HK-2 (cell line): ENCODE results near the gene RBPJ.

Source experiments
- DNase-seq: peaks from one replicate; pipeline ENCODE4 v3.0.0-alpha.2; 2018; ENCODE audit not compliant: unreplicated experiment

RBPJ gene

DNA sequence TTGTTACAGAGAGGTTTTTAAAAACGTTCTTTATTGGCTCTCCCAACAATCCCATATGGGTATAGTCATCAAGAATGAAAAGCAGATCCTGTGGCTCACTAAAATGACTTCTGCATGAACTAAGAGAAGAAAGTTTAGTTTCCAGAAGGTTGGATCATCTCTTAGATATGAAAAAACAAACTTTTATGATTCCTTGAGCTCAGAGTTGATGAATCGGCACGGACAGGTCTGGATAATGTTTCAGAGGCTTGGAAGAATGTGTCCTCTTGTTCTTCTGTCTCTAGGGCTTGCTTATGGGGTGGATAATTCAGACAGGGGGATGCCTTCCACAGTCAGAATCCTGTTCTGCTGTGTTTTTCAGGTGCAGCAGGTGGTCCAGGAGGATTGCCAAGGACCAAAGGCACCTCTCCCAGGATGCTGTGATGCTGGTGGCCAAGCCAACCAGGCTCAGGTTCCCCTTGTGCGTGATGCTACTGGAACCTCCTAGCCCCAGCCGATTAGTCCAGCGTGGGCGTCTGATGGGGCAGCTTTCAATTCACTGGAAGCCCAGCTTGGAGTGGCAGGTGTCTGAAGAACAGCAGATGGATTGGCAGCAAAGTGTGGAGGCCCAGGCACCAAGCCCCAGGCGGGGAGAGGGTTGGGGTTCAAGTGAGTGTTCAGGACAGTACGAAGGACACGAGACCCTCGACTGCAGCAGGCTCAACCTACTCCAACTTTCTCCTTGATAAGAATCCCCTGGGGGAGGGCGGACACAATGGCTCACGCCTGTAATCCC lies 139.1 kb downstream of the RBPJ start:
- DNase-seq = no peak

DNA sequence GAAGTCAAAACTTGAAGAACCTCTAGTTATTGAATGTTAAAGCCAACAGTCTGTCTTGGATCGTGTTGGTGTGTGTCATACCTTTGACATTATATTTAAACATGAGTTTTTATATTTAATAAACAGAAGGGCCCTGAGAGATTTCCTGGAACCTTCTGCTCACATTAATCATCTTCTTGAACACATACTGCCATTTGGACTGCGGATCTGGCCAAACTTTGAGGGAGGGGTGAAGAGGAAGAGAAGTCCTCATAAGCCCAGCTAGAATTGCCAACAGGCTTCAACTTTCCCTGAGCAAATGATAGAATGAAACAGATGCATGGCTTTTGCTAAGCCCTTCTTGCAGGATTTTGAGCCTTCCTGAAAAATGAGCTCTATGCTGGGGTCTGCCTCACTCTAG lies 142.1 kb downstream of the RBPJ start:
- no peak for DNase-seq

- no peak for DNase-seq
Observed at GRCh38 chr4:26463386-26463785, 142.6 kb downstream of the RBPJ start.

DNA sequence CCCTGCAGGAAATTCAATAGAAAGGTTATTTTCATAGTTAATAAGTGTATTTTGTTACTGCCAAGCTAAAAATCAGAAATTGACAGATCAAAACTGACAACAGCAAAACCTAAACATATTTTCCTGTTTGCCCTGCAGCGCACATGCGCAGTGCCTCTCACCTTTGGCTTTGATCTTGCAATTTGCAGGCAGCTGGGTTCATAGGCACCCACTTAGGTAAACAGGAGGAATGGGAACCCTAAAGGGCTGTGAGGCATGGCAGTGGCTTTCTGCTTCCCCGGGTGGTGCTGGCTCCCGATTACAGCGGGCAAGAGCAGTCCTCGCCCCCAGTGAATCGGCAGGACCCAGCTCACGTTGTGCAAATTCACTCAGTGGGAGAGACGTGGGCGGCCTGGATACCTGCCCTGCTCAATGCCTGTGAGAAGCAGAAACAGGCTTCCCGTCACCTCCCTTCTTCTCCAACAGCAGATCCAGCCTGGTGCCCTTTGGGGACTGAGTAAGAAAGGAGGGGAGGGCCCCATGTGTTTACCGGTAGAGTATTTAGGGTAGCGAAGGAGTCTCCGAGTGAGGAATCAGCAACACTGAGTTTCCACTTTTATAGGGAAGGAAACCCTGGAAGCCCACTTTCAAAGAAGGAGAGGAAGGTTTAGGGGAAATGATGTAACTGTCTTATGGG lies 143.7 kb downstream of the RBPJ start:
- DNase-seq = no peak

GRCh38 chr4:26466578-26467270 lies 145.9 kb downstream of the RBPJ start:
- no peak for DNase-seq

DNA sequence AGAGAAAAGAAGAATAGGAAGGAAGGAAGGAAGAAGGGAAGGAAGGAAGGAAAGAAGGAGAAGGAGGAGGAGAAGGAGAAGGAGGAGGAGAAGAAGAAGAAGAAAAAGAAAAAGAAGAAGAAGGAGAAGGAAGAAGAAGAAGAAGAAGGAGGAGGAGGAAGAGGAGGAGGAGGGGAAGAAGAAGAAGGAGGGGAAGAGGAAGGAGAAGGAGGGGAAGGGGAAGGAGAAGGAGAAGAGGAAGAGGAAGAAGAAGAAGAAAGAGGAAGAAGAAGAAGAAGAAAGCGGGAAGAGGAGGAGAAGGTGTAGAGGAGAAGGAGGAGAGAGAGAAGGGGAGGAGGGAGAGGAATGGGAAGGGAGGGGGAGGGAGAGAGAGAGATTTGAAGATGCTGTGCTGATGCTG lies 146.9 kb downstream of the RBPJ start:
- no peak for DNase-seq

DNA sequence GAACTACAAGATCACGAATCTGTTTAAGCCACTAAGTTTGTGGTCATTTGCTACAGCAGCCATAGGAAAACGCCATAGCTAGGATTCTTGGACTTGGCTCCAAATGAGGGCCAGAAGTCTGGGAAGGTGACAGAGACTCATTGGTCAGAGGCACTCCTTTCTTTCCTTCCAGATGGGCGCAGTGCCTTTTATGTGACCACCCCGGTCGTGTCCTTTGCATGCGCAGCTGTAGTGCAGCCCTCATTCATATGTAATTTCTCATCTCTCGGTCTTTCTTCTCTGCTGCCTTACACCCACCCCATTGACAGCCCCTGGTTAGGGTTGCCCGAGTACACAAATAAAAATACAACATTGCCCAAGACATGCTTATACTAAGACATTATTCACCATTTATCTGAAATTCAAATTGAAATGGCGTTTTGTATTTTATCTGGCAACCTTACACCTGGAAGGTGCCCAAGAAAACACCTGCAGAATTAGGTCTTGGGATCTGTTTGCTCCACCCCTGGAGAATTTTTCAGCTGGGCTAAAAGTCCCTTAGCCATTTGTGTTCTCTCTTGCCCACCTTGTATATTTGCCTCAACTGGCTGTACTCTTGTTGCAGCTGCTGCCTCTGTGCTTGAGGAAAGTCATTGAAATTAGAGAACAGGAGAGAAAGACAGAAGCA lies 147.6 kb downstream of the RBPJ start:
- no peak for DNase-seq

DNA sequence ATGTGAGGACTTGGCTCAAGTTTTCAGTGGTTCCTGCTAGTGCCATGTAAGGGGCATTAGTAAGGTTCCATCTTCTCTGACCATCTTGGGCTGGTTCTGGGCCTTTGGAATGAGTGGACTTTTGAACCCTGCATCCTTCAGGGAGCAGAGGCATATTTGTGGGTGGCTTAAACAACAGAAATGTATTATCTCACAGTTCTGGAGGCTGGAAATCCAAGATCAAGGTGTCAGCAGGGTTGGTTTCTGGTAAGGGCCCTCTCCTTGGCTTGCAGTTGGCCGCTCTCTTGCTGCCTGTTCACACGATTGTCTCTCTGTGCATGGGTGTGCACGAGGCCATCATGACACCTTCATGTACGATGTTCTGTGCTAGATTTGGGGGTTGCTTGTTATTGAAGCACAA lies 148.2 kb downstream of the RBPJ start:
- DNase-seq = no peak

DNA sequence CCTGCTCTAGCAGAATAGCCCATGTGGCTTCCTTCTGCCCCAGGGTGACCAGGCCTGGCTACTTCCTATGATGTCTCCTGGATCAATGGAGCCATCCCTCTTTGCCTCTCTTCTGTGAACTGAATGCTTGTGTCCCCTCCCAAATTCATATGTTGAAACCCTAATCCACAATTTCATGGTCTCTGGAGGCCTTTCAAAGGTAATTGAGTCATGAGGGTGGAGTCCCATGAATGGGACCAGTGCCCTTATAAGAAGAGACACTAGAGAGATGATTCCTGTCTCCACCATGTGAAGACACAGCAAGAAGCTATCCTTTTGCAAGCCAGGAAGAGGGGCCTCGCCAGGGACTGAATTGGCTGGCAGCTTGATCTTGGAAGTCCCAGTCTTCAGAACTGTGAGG lies 151.1 kb downstream of the RBPJ start:
- DNase-seq = no peak

DNA sequence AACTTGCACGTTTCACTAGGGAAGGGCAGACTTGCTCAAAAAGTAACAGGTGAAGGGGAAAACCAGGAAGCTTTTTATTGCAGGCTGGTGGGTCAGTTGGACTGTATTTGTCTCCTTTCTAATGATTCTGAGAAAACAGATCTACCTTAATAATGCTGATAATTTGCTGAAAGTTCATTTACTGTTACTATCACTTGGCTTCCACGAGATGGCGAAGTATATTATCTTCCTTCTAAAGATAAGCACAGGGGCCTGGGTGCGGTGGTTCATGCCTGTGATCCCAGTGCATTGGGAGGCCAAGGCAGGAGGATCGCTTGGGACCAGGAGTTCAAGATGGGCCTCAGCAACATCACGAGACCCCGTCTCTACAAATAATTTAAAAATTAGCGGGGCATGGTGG lies 153.1 kb downstream of the RBPJ start:
- DNase-seq = no peak

DNA sequence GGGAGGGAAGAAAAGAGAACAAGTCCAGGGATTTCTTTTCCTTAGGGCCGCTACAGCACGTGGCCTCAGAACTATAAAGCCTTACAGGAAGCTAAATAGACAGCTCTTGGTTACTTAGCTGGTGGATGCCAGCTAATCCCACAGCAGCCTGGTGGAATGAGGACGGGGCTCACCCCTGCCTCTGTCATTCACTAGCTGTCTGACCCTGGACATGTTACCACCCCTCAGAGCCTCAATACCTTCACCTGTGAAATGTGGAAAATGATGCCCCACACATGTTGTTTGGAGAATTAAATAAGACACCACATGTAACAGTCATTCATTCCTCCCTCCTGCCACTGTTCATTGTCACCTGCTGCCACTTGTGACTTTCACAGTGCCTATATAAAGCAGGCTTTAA lies 153.7 kb downstream of the RBPJ start:
- DNase-seq = no peak

- DNase-seq = no peak
Observed at GRCh38 chr4:26475716-26476115, 154.9 kb downstream of the RBPJ start.

DNA sequence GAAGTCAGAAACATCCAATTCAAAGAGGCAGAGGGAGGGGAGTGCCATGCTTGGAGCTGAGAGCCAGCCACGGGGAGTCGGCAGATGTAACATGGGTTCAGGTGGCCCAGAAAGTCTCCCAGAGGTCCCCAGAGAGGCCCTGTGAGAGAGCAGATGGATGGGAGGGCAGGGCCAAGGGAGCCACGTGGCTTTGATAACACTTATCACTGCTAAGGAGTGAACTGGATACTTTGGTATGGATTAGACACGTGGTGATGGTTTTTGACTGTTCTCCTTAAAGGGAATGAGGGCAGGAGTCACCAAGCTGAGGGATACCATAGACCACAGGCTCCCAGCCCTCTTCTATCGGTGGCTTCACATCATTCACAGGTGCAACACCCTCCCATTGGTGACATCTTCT lies 155.7 kb downstream of the RBPJ start:
- no peak for DNase-seq

DNA sequence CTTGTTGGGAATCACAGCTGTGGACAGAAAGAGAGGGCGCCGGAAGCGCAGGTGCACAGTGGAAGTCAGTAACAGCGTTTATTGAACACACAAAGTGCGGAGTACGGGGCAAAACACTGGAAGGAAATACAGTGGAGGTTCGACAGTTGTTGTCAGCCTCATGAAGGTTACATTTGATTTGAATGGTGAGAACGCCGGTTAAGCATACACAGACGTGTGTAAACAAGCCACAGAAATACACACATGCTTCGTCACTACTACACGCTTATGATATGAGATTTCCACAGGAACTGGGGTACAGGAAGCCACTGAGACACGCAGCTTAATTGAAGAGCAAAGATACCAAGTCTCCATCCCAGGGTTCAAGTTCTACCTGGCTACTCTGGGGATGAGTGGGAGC lies 157.5 kb downstream of the RBPJ start:
- DNase-seq = no peak

DNA sequence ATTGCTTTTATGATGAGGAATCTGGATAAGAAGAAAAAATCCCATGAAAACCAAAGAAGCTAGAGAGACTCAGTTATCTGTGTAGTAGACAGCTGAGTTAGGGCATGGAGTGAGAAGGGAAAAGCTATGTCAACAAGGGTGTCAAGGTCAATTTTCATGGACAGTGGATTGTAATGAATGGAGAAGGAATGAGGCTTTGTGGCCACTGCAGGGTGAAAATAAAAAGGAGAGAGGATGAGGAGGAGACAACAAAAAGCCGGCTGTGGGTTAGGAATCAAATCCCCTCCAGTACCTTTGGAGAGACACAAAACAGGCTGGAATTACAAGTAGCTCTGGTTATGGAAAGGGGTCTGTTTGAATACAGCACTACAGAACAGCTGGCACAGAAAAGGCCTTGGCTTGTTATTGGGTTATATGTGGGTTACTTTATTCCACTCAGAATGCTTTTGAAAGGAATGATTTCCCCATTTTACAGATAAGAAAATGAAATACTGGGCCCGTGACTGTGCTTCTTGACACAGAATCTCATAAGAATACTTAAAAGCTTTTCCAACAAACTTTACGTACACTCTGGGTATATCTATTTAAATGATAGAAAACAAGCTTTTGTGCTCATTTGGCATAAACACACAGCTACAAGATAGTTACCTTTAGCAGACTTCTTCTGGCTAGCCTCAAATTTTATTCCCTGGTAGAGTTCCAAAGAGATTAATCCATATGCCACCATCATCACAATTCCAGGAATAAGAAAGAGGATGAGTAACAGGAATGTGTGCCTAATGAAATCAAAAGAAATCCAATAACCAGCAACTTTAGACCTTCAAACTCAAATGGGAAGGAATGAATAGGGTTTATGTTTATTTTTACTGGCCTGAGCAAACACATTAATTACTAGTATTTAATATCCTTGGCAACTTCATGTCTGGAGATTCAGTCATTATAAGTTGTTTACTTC lies 162.0 kb downstream of the RBPJ start:
- DNase-seq = no peak

DNA sequence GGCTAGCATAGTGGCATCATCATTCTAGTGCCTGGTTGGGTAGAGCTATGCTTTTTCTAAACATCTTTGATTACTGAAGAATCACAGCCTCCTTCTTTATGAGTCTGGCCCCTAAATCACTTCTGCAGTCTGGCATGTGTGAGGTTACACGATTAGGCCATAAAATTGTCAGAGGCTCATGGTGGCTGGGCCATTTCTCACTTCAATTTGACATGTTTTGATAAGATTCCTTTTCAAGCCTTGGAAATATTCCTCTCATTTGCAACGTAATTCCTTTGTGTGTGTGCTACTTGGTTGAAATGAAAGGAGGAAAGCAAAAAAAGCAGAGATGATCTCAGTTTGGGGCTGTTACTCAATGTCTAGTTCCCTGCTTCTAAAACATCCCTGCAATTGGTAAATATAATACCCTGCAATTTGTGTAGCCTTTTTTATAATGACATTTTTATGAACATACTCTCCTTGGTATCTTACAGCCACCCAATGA lies 163.3 kb downstream of the RBPJ start:
- DNase-seq = no peak

GRCh38 chr4:26484516-26484915 lies 163.7 kb downstream of the RBPJ start:
- no peak for DNase-seq
